GM18868 (cell line): ENCODE measurements around the gene ZMYM3.

Experiments
- ATAC-seq: cut with Tn5 transposase; IDR thresholded peaks from one replicate; pipeline ENCODE4 v1.9.1; 2021; ENCODE audit warnings: mild to moderate bottlenecking, moderate library complexity; ENCODE audit not compliant: unreplicated experiment

Gene ZMYM3

GRCh38 chrX:71253253-71254091, 468 bp downstream of the ZMYM3 start:
- no peak for ATAC-seq

GRCh38 chrX:71252221-71252620, 1.7 kb downstream of the ZMYM3 start:
- no peak for ATAC-seq

GRCh38 chrX:71251466-71251973, 2.4 kb downstream of the ZMYM3 start:
- ATAC-seq, result no peak

- no peak for ATAC-seq
These were observed 3.1 kb downstream of the ZMYM3 start for GRCh38 chrX:71250841-71251240.

GRCh38 chrX:71245159-71245558, 8.8 kb downstream of the ZMYM3 start:
- no peak for ATAC-seq

GRCh38 chrX:71244359-71245128, 9.4 kb downstream of the ZMYM3 start:
- ATAC-seq, result no peak

GRCh38 chrX:71241301-71241700, 12.6 kb downstream of the ZMYM3 start:
- no peak for ATAC-seq

GRCh38 chrX:71239781-71240180, 14.2 kb downstream of the ZMYM3 start:
- no peak for ATAC-seq

- no peak for ATAC-seq
These were observed 17.1 kb downstream of the ZMYM3 start for GRCh38 chrX:71236836-71237235.

- ATAC-seq, result no peak
These were observed 18.5 kb downstream of the ZMYM3 start for GRCh38 chrX:71235482-71235881.

GRCh38 chrX:71228063-71228642, 25.8 kb downstream of the ZMYM3 start:
- no peak for ATAC-seq

- no peak for ATAC-seq
These were observed 26.4 kb downstream of the ZMYM3 start for GRCh38 chrX:71227370-71228062.

GRCh38 chrX:71225676-71226075, 28.3 kb downstream of the ZMYM3 start:
- ATAC-seq, result no peak

- no peak for ATAC-seq
These were observed 28.9 kb downstream of the ZMYM3 start for GRCh38 chrX:71225009-71225408.

GRCh38 chrX:71224098-71224708, 29.7 kb downstream of the ZMYM3 start:
- no peak for ATAC-seq

GRCh38 chrX:71222929-71223328, 31.0 kb downstream of the ZMYM3 start, which contains the start of gene GJB1:
GJB1 (plus strand) TSS chrX:71223224; CDS start chrX:71223708, 484 bp downstream.
- no peak for ATAC-seq

- ATAC-seq, result no peak
These were observed 32.8 kb downstream of the ZMYM3 start for GRCh38 chrX:71221145-71221544.

GRCh38 chrX:71217298-71217697, 36.6 kb downstream of the ZMYM3 start:
- no peak for ATAC-seq

GRCh38 chrX:71216485-71216884, 37.5 kb downstream of the ZMYM3 start:
- ATAC-seq, result no peak

- ATAC-seq, result no peak
These were observed 38.5 kb downstream of the ZMYM3 start for GRCh38 chrX:71215338-71215912.
